Measurements from ENCODE around the gene DNAH9. TPM values are rescaled to one million over a fixed set of nuclear protein-coding genes. Genes with fewer than 3 reads are reported as not detected.

Gene DNAH9
- total RNA-seq, 1 donor from 2014 or later = under 0.01 TPM

DNA sequence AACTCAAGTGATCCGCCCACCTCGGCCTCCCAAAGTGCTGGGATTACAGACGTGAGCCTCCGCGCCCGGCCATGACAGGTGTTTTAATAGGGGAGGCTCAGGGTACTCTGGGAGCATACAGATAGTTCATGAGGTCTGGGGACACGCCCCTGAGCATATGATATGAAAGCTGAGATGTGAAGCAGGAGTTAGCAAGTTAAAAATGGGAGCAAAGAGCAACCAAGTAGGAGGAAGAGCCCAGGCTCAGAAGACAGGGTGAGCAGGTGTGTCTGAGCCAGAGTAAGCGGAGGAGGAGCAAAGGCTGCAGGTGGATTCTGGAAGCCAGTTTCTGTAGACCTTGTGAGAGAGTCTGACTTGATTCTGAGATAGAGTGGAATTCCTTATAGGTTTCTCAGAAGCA, 103.6 kb downstream of the DNAH9 start:
- DNase-seq (ENCODE audit: low read depth) = no peak
- no peak for FAIRE-seq
- Histone ChIP-seq H3K36me3 (ENCODE audit: control insufficient read depth, insufficient read depth, low read length) (no peaks in the 10 kb centered on the region), H3K27me3 (ENCODE audit: control insufficient read depth, insufficient read depth, low read length) (no peaks in the 10 kb centered on the region), H3K4me3 (ENCODE audit: low read depth, low read length) (no peak overlapping the region)
- TF ChIP-seq, protein P1, sequence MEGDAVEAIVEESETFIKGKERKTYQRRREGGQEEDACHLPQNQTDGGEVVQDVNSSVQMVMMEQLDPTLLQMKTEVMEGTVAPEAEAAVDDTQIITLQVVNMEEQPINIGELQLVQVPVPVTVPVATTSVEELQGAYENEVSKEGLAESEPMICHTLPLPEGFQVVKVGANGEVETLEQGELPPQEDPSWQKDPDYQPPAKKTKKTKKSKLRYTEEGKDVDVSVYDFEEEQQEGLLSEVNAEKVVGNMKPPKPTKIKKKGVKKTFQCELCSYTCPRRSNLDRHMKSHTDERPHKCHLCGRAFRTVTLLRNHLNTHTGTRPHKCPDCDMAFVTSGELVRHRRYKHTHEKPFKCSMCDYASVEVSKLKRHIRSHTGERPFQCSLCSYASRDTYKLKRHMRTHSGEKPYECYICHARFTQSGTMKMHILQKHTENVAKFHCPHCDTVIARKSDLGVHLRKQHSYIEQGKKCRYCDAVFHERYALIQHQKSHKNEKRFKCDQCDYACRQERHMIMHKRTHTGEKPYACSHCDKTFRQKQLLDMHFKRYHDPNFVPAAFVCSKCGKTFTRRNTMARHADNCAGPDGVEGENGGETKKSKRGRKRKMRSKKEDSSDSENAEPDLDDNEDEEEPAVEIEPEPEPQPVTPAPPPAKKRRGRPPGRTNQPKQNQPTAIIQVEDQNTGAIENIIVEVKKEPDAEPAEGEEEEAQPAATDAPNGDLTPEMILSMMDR (IDR thresholded peaks at IDR 0.05; ENCODE audit: insufficient read depth, low read length, severe bottlenecking) = no peak

DNA sequence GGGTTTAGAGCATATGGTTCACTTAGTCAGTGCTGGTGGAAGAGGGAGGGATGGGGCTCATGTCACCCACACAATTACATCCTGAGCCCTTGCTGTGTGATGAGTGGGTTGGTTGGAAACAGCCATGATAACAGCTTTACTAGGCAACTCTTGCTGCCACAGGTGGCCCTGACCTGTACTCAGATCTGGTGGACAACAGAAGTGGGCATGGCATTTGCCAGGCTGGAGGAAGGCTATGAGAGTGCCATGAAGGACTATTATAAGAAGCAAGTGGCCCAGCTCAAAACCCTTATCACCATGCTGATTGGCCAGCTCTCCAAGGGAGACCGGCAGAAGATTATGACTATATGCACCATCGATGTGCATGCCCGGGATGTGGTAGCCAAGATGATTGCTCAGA, 105.8 kb downstream of the DNAH9 start:
- H3K36me3 ChIP-seq (ENCODE audit: control insufficient read depth, insufficient read depth, low read length) = no peaks in the 10 kb centered on the region
- TF ChIP-seq, protein P1 (IDR thresholded peaks at IDR 0.05; ENCODE audit: insufficient read depth, low read length, severe bottlenecking) = no peak
- no peak overlapping the region for H3K4me3 ChIP-seq (ENCODE audit: low read depth, low read length)
- DNase-seq (ENCODE audit: low read depth) = no peak
- no peak for FAIRE-seq
- no peaks in the 10 kb centered on the region for H3K27me3 ChIP-seq (ENCODE audit: control insufficient read depth, insufficient read depth, low read length)

DNA sequence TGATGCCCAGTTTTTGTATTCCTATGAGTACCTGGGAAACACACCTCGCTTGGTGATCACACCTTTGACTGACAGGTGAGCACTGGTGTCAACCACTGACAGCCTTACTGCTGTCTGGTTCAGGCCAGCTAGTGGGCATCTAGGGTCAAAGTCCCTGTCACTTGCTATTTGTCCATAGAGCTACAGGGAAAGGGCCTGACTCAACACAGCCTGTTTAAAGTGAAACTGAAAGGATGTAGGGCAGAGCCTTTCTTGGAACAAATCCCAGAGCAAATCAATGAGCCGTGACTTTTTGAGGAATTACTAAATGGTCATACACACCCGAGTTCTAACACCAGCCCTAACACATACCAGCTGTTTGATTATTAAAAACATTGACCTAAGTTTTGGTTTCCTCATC, 106.8 kb downstream of the DNAH9 start:
- TF ChIP-seq, protein P1 (IDR thresholded peaks at IDR 0.05; ENCODE audit: insufficient read depth, low read length, severe bottlenecking) = no peak
- no peak for FAIRE-seq
- Histone ChIP-seq H3K36me3 (ENCODE audit: control insufficient read depth, insufficient read depth, low read length) (no peaks in the 10 kb centered on the region), H3K4me3 (ENCODE audit: low read depth, low read length) (no peak overlapping the region), H3K27me3 (ENCODE audit: control insufficient read depth, insufficient read depth, low read length) (no peaks in the 10 kb centered on the region)
- DNase-seq (ENCODE audit: low read depth) = no peak

DNA sequence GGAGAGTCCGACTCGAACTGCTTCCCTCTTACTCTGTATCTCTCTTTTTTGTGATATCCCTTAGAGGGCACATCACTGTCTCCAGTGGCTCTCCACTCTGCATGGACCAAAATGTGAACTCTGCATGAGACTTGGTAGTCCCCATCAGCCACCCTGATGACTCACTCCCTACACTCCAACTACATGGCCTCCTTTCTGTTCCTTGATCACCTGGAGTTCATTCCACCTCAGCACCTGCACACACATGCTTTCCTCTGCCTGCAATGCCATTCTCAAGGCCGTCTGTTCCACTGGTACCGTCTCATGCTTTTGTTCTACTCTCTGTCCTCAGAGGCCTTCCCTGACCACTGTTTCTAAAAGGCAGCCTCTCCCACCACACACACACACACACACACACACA, 109.3 kb downstream of the DNAH9 start:
- no peaks in the 10 kb centered on the region for H3K36me3 ChIP-seq (ENCODE audit: control insufficient read depth, insufficient read depth, low read length)
- no peak for DNase-seq (ENCODE audit: low read depth)
- no peaks in the 10 kb centered on the region for H3K27me3 ChIP-seq (ENCODE audit: control insufficient read depth, insufficient read depth, low read length)
- TF ChIP-seq, protein P1 (IDR thresholded peaks at IDR 0.05; ENCODE audit: insufficient read depth, low read length, severe bottlenecking) = no peak
- no peak overlapping the region for H3K4me3 ChIP-seq (ENCODE audit: low read depth, low read length)
- FAIRE-seq = no peak

DNA sequence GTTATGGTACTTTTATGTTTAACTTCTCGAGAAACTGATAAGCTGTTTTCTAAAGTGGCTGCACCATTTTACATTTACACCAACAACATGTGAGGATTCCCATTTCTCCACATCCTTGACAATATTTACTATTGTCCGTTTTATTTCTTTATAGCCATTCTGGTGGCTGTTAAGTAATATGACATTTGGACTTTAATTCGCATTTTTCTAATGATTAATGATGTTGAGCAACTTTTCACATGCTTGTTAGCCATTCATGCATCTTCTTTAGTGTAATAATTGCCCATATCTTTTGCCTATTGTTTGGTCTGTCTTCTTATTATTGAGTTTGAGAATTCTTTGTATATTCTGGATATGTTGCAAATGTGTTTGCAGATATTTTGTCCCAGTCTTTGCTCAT, 114.2 kb downstream of the DNAH9 start:
- Histone ChIP-seq H3K36me3 (ENCODE audit: control insufficient read depth, insufficient read depth, low read length) (no peaks in the 10 kb centered on the region), H3K4me3 (ENCODE audit: low read depth, low read length) (no peak overlapping the region), H3K27me3 (ENCODE audit: control insufficient read depth, insufficient read depth, low read length) (no peaks in the 10 kb centered on the region)
- TF ChIP-seq, protein P1 (IDR thresholded peaks at IDR 0.05; ENCODE audit: insufficient read depth, low read length, severe bottlenecking) = no peak
- DNase-seq (ENCODE audit: low read depth) = no peak
- no peak for FAIRE-seq

DNA sequence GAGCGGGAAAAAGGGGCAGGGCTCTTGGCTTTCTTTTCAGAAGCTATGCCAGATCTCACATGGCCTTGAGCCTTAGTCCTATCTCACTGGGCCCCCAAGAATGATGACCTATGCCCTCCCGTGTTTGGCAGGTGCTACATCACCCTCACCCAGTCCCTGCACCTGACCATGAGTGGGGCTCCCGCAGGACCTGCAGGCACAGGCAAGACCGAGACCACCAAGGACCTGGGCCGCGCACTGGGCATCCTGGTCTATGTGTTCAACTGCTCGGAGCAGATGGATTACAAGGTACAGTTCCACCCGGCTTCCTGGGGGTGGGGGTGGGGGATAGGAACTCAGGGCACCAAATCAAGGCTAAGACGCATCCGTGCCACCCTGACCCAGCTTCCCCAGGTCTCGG, 120.9 kb downstream of the DNAH9 start:
- H3K4me3 ChIP-seq (ENCODE audit: low read depth, low read length) = no peak overlapping the region
- no peaks in the 10 kb centered on the region for H3K36me3 ChIP-seq (ENCODE audit: control insufficient read depth, insufficient read depth, low read length)
- FAIRE-seq (no peak), DNase-seq (ENCODE audit: low read depth) (no peak)
- H3K27me3 ChIP-seq (ENCODE audit: control insufficient read depth, insufficient read depth, low read length) = no peaks in the 10 kb centered on the region
- TF ChIP-seq, protein P1 (IDR thresholded peaks at IDR 0.05; ENCODE audit: insufficient read depth, low read length, severe bottlenecking) = no peak

Measured in bronchial epithelial cell (primary cell).